ENCODE measurements around the gene ADCK1.
"Not testable (repeated sequence)": the region's sequence is repeated elsewhere in the genome, so short reads cannot be mapped to it uniquely, and the experiment has no call there.

The ADCK1 gene

GRCh38 chr14:77794357-77794756 is 5.6 kb upstream of the ADCK1 start:
- H3K9ac ChIP-seq: no peak overlapping the region
- no peak overlapping the region for H2AFZ ChIP-seq
- no peak overlapping the region for H3K4me2 ChIP-seq (ENCODE audit: low read length)
- no peaks in the 10 kb centered on the region for H3K79me2 ChIP-seq
- no peak overlapping the region for H3K27ac ChIP-seq
- H3K4me1 ChIP-seq: no peaks in the 10 kb centered on the region
- H3K27me3 ChIP-seq (ENCODE audit: control insufficient read depth, insufficient read depth, low read length): no peaks in the 10 kb centered on the region
- TF ChIP-seq CTCF (IDR thresholded peaks at IDR 0.05): no peak
- H3K9me3 ChIP-seq (ENCODE audit: control insufficient read depth, low read length): no peaks in the 10 kb centered on the region
- H3K36me3 ChIP-seq (ENCODE audit: control insufficient read depth, insufficient read depth, low read length): no peaks in the 10 kb centered on the region
- no peak overlapping the region for H3K4me3 ChIP-seq (ENCODE audit: low read depth, low read length)

- not testable (repeated sequence) for H3K79me2 ChIP-seq; H3K36me3 ChIP-seq (ENCODE audit: control insufficient read depth, insufficient read depth, low read length); H3K4me1 ChIP-seq; H3K9ac ChIP-seq; H3K9me3 ChIP-seq (ENCODE audit: control insufficient read depth, low read length); H3K27me3 ChIP-seq (ENCODE audit: control insufficient read depth, insufficient read depth, low read length)
- peak overlapping the region; percentile 95 for H3K4me2 ChIP-seq (ENCODE audit: low read length)
- H2AFZ ChIP-seq: peak overlapping the region; percentile 95
- peak overlapping the region; percentile 81 for H3K27ac ChIP-seq
- H3K4me3 ChIP-seq (ENCODE audit: low read depth, low read length): peak overlapping the region; percentile 76
These were observed 453 bp upstream of the ADCK1 start for GRCh38 chr14:77799456-77799855.

GRCh38 chr14:77800814-77801213 is 905 bp downstream of the ADCK1 start:
- peak overlapping the region; percentile 95 for H2AFZ ChIP-seq
- no peaks in the 10 kb centered on the region for H3K79me2 ChIP-seq
- H3K27ac ChIP-seq: peak overlapping the region; percentile 81
- H3K9ac ChIP-seq: no peak overlapping the region
- H3K4me1 ChIP-seq: no peaks in the 10 kb centered on the region
- no peak for TF ChIP-seq CTCF (IDR thresholded peaks at IDR 0.05)
- H3K9me3 ChIP-seq (ENCODE audit: control insufficient read depth, low read length): no peaks in the 10 kb centered on the region
- peak overlapping the region; percentile 95 for H3K4me2 ChIP-seq (ENCODE audit: low read length)
- no peaks in the 10 kb centered on the region for H3K36me3 ChIP-seq (ENCODE audit: control insufficient read depth, insufficient read depth, low read length)
- H3K27me3 ChIP-seq (ENCODE audit: control insufficient read depth, insufficient read depth, low read length): no peaks in the 10 kb centered on the region
- peak overlapping the region; percentile 76 for H3K4me3 ChIP-seq (ENCODE audit: low read depth, low read length)

GRCh38 chr14:77804592-77804991 is 4.7 kb downstream of the ADCK1 start:
- H3K4me3 ChIP-seq (ENCODE audit: low read depth, low read length): no peak overlapping the region
- no peaks in the 10 kb centered on the region for H3K27me3 ChIP-seq (ENCODE audit: control insufficient read depth, insufficient read depth, low read length)
- H3K9me3 ChIP-seq (ENCODE audit: control insufficient read depth, low read length): no peaks in the 10 kb centered on the region
- no peaks in the 10 kb centered on the region for H3K79me2 ChIP-seq
- no peaks in the 10 kb centered on the region for H3K36me3 ChIP-seq (ENCODE audit: control insufficient read depth, insufficient read depth, low read length)
- no peak overlapping the region for H3K4me2 ChIP-seq (ENCODE audit: low read length)
- no peak overlapping the region for H2AFZ ChIP-seq
- no peaks in the 10 kb centered on the region for H3K4me1 ChIP-seq
- H3K27ac ChIP-seq: no peak overlapping the region
- no peak for TF ChIP-seq CTCF (IDR thresholded peaks at IDR 0.05)
- no peak overlapping the region for H3K9ac ChIP-seq

- Histone ChIP-seq H3K27ac (no peak overlapping the region), H3K4me2 (ENCODE audit: low read length) (no peak overlapping the region), H3K27me3 (ENCODE audit: control insufficient read depth, insufficient read depth, low read length) (no peaks in the 10 kb centered on the region), H3K9me3 (ENCODE audit: control insufficient read depth, low read length) (no peaks in the 10 kb centered on the region), H2AFZ (no peak overlapping the region), H3K4me3 (ENCODE audit: low read depth, low read length) (no peak overlapping the region), H3K4me1 (no peaks in the 10 kb centered on the region), H3K79me2 (no peaks in the 10 kb centered on the region), H3K36me3 (ENCODE audit: control insufficient read depth, insufficient read depth, low read length) (no peaks in the 10 kb centered on the region), H3K9ac (no peak overlapping the region)
- no peak for TF ChIP-seq CTCF (IDR thresholded peaks at IDR 0.05)
These were observed 5.8 kb downstream of the ADCK1 start for GRCh38 chr14:77805706-77806105.

Measured in parathyroid adenoma (tissue), 2 donors.